ENCODE measurements around the gene LHFPL5.

Gene LHFPL5

GRCh38 chr6:35804996-35805736 lies at the start of gene LHFPL5:
LHFPL5 (plus strand) TSS chr6:35805352; CDS start chr6:35805671, 319 bp downstream.
- DNase-seq: peak; percentile 56

GRCh38 chr6:35757456-35758123 lies 47.6 kb upstream of the LHFPL5 start:
- DNase-seq: no peak

- DNase-seq: no peak
Observed at GRCh38 chr6:35759426-35759825, 45.7 kb upstream of the LHFPL5 start.

GRCh38 chr6:35765739-35766138 lies 39.4 kb upstream of the LHFPL5 start:
- DNase-seq: no peak

GRCh38 chr6:35769211-35769610 lies 35.9 kb upstream of the LHFPL5 start:
- DNase-seq: no peak

GRCh38 chr6:35771343-35771627 lies 33.9 kb upstream of the LHFPL5 start:
- DNase-seq: no peak

GRCh38 chr6:35774116-35774794 lies 30.9 kb upstream of the LHFPL5 start:
- no peak for DNase-seq

GRCh38 chr6:35775031-35775430 lies 30.1 kb upstream of the LHFPL5 start:
- DNase-seq: no peak

GRCh38 chr6:35776364-35777215 lies 28.6 kb upstream of the LHFPL5 start, which contains the start of gene CLPSL2:
CLPSL2 (plus strand) TSS chr6:35776598; CDS start chr6:35776619, 21 bp downstream.
- DNase-seq: no peak

GRCh38 chr6:35777356-35778102 lies 27.6 kb upstream of the LHFPL5 start:
- no peak for DNase-seq

GRCh38 chr6:35778437-35778836 lies 26.7 kb upstream of the LHFPL5 start:
- no peak for DNase-seq

- DNase-seq: no peak
Observed at GRCh38 chr6:35780719-35781118, 24.4 kb upstream of the LHFPL5 start, which contains the start of gene CLPSL1. CLPSL1 (plus strand) TSS chr6:35781019; CDS start chr6:35781111, 92 bp downstream.

GRCh38 chr6:35781290-35781689 lies 23.9 kb upstream of the LHFPL5 start:
- no peak for DNase-seq

GRCh38 chr6:35782424-35782823 lies 22.7 kb upstream of the LHFPL5 start:
- DNase-seq: no peak

- DNase-seq: no peak
Observed at GRCh38 chr6:35784200-35784599, 21.0 kb upstream of the LHFPL5 start.

- no peak for DNase-seq
Observed at GRCh38 chr6:35786272-35786671, 18.9 kb upstream of the LHFPL5 start.

- no peak for DNase-seq
Observed at GRCh38 chr6:35786810-35787209, 18.3 kb upstream of the LHFPL5 start.

- DNase-seq: no peak
Observed at GRCh38 chr6:35787266-35788218, 17.6 kb upstream of the LHFPL5 start.

GRCh38 chr6:35788423-35788982 lies 16.6 kb upstream of the LHFPL5 start:
- no peak for DNase-seq

- no peak for DNase-seq
Observed at GRCh38 chr6:35790683-35791082, 14.5 kb upstream of the LHFPL5 start.

All from stimulated activated CD4-positive, alpha-beta T cell treated with anti-CD3 and anti-CD28 coated beads, Interleukin-4, amount 100 ng/mL, for 1 hour (primary cell).